ENCODE measurements around the gene SCYGR8.

SCYGR8 gene

GRCh38 chr2:227765788-227766372, 20.2 kb downstream of the SCYGR8 start:
- no peak for DNase-seq

GRCh38 chr2:227766373-227766883, 20.7 kb downstream of the SCYGR8 start:
- peak; percentile 9 for DNase-seq

GRCh38 chr2:227767830-227768229, 22.1 kb downstream of the SCYGR8 start:
- no peak for DNase-seq

- DNase-seq: no peak
Observed at GRCh38 chr2:227772197-227772661, 26.5 kb downstream of the SCYGR8 start.

- DNase-seq: no peak
Observed at GRCh38 chr2:227772932-227773331, 27.2 kb downstream of the SCYGR8 start.

GRCh38 chr2:227774011-227774624, 28.4 kb downstream of the SCYGR8 start:
- DNase-seq: no peak

GRCh38 chr2:227774895-227775842, 29.5 kb downstream of the SCYGR8 start:
- DNase-seq: no peak

- no peak for DNase-seq
Observed at GRCh38 chr2:227780981-227781615, 35.4 kb downstream of the SCYGR8 start.

GRCh38 chr2:227781841-227782240, 36.1 kb downstream of the SCYGR8 start:
- DNase-seq: no peak

GRCh38 chr2:227782804-227783203, 37.1 kb downstream of the SCYGR8 start:
- DNase-seq: no peak

- DNase-seq: no peak
Observed at GRCh38 chr2:227783404-227784138, 37.9 kb downstream of the SCYGR8 start.

- DNase-seq: no peak
Observed at GRCh38 chr2:227785293-227785692, 39.6 kb downstream of the SCYGR8 start.

GRCh38 chr2:227788561-227789018, 42.9 kb downstream of the SCYGR8 start:
- no peak for DNase-seq

- DNase-seq: no peak
Observed at GRCh38 chr2:227789803-227790202, 44.1 kb downstream of the SCYGR8 start.

GRCh38 chr2:227793148-227793712, 47.5 kb downstream of the SCYGR8 start:
- no peak for DNase-seq

Data from DMS 273 treated with DMSO at 0.1 percent for 48 hours (cell line).